A673 (cell line): ENCODE measurements around the gene GDPD5.

Experiments
- CTCF ChIP-seq: fragments of 300-800, 200-600 bp; sonication (generic); conservative IDR thresholded peaks from 2 replicates; pipeline ENCODE4 v1.5.1; 2017; ENCODE audit warnings: low read depth, mild to moderate bottlenecking, antibody characterized with exemption, low read length, moderate library complexity, mixed read lengths
- EZH2 ChIP-seq: fragments of 200-600 bp; sonication (generic); IDR thresholded peaks from 2 replicates; pipeline ENCODE4 v1.6.1; 2017; ENCODE audit warnings: borderline replicate concordance, low read depth, mild to moderate bottlenecking, mixed read lengths, antibody characterized with exemption, low read length; ENCODE audit not compliant: poor library complexity, severe bottlenecking

DNA sequence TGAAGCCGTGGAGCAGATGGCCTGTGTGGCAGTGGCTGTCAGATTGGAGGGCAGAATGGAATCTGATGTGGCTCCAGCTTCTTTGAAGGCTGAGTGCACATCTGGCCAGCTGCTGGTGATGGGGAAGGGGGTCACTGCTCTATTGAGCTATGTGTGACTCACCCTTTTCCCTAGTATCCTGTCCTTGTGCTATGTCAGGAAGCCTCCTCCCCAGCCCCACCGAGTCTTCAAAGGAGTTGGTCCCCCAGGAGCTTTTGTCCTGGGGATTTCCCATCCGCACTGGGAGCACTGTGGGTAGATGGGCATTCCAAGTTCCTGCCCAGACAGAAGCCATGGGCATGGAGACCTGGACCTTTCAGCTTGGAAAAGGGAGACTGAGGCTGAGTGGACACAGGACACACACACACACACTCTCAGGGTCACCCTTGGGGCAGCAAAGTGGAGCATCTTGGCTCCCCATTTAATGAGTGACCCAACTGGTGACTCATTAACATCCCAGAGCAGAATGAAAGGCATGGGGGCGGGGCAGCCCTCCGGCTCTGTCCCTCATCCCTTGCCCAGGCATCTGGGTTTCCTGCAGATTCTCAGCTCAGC lies 39.6 kb upstream of the GDPD5 start:
- TF ChIP-seq CTCF (no peak), EZH2 (no peak)
